Measurements from ENCODE around the gene ATP5MC3.
"Not testable (repeated sequence)": the region's sequence is repeated elsewhere in the genome, so short reads cannot be mapped to it uniquely, and the experiment has no call there.

The ATP5MC3 gene

GRCh38 chr2:175181104-175181876 lies at the start of gene ATP5MC3:
Gene ATP5MC3 (minus strand): TSS chr2:175181710. CDS start chr2:175181393, 317 bp downstream.
- peak; percentile 94 for DNase-seq

GRCh38 chr2:175228601-175229000 lies 47.1 kb upstream of the ATP5MC3 start:
- not testable (repeated sequence) for DNase-seq

GRCh38 chr2:175228179-175228578 lies 46.7 kb upstream of the ATP5MC3 start:
- no peak for DNase-seq

- DNase-seq, result no peak
These were observed 45.9 kb upstream of the ATP5MC3 start for GRCh38 chr2:175227393-175227792.

- no peak for DNase-seq
These were observed 38.6 kb upstream of the ATP5MC3 start for GRCh38 chr2:175220075-175220474.

- no peak for DNase-seq
These were observed 37.0 kb upstream of the ATP5MC3 start for GRCh38 chr2:175218551-175218950.

- DNase-seq, result no peak
These were observed 26.4 kb upstream of the ATP5MC3 start for GRCh38 chr2:175207741-175208438.

- DNase-seq, result no peak
These were observed 25.4 kb upstream of the ATP5MC3 start for GRCh38 chr2:175206866-175207265.

GRCh38 chr2:175205523-175205922 lies 24.0 kb upstream of the ATP5MC3 start:
- DNase-seq, result peak; percentile 23

GRCh38 chr2:175203621-175204496 lies 22.3 kb upstream of the ATP5MC3 start:
- peak; percentile 40 for DNase-seq

- DNase-seq, result no peak
These were observed 13.5 kb upstream of the ATP5MC3 start for GRCh38 chr2:175195012-175195411.

GRCh38 chr2:175188761-175189160 lies 7.3 kb upstream of the ATP5MC3 start:
- no peak for DNase-seq

GRCh38 chr2:175187378-175187777 lies 5.9 kb upstream of the ATP5MC3 start:
- DNase-seq, result peak; percentile 24

GRCh38 chr2:175183674-175184073 lies 2.2 kb upstream of the ATP5MC3 start:
- no peak for DNase-seq

GRCh38 chr2:175181877-175182308 lies 383 bp upstream of the ATP5MC3 start:
- no peak for DNase-seq

- peak; percentile 57 for DNase-seq
These were observed 808 bp downstream of the ATP5MC3 start for GRCh38 chr2:175180701-175181103.

- no peak for DNase-seq
These were observed 4.9 kb downstream of the ATP5MC3 start for GRCh38 chr2:175176624-175177023.

- DNase-seq, result peak; percentile 17
These were observed 5.6 kb downstream of the ATP5MC3 start for GRCh38 chr2:175175896-175176295.

- DNase-seq, result no peak
These were observed 6.2 kb downstream of the ATP5MC3 start for GRCh38 chr2:175175320-175175719.

- DNase-seq, result no peak
These were observed 10.7 kb downstream of the ATP5MC3 start for GRCh38 chr2:175170659-175171304.

- no peak for DNase-seq
These were observed 12.3 kb downstream of the ATP5MC3 start for GRCh38 chr2:175169191-175169590.

GRCh38 chr2:175168564-175168945 lies 13.0 kb downstream of the ATP5MC3 start:
- no peak for DNase-seq
